ENCODE results near the gene ESAM.

DNA sequence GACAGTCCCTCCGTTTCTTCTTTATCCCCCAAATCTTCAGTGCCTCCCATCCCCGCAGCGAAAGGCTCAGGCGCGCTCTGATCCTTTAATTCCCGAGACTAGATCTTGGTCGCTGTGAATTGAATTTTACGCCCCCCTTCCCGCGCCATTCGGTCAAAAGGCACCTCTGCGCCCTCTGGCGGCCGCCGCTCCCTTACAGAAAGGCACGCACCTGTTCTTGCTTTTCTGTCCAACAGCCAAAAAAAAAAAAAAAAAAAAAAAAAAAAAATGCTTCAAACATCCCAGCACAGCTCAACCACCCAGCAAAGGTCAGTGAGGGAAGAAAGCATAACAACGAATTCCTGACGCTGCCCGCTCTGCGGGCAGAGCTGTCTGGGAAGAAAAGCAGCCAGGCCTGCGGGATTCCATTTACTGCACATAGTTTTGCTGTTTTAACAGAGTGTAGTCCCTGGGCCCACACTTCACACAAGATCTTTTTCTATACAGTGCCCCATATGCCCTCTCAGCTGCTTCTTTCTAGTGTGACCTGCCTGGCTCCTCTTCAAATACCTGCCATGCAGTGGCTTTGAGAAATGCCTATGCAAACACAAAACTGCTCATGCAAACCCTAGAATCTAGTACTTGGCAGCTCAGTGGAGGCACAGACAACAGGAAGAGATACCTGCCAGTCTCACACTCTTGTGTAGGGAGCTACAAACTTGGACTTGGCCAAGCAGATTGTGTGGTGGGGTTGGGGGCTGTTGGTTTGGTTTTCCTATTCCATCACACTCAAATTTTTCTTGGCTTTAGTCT, 1.3 kb upstream of the ESAM start:
- TF ChIP-seq, protein P1, sequence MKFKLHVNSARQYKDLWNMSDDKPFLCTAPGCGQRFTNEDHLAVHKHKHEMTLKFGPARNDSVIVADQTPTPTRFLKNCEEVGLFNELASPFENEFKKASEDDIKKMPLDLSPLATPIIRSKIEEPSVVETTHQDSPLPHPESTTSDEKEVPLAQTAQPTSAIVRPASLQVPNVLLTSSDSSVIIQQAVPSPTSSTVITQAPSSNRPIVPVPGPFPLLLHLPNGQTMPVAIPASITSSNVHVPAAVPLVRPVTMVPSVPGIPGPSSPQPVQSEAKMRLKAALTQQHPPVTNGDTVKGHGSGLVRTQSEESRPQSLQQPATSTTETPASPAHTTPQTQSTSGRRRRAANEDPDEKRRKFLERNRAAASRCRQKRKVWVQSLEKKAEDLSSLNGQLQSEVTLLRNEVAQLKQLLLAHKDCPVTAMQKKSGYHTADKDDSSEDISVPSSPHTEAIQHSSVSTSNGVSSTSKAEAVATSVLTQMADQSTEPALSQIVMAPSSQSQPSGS (IDR thresholded peaks at IDR 0.05; ENCODE audit: low read length), result no peak
- TF ChIP-seq SMAD1 (IDR thresholded peaks at IDR 0.05; ENCODE audit: low read depth, partially characterized antibody) (no peak), IKZF1 (conservative IDR thresholded peaks at IDR 0.05) (no peak), POU2F2 (IDR thresholded peaks at IDR 0.05; ENCODE audit: borderline replicate concordance, low read depth, low read length) (no peak), EZH2 (IDR thresholded peaks at IDR 0.05; ENCODE audit: borderline replicate concordance, control insufficient read depth, low read depth, low read length) (no peak), ESRRA (IDR thresholded peaks at IDR 0.05; ENCODE audit: low read length) (no peak)
- TF ChIP-seq, protein P2, sequence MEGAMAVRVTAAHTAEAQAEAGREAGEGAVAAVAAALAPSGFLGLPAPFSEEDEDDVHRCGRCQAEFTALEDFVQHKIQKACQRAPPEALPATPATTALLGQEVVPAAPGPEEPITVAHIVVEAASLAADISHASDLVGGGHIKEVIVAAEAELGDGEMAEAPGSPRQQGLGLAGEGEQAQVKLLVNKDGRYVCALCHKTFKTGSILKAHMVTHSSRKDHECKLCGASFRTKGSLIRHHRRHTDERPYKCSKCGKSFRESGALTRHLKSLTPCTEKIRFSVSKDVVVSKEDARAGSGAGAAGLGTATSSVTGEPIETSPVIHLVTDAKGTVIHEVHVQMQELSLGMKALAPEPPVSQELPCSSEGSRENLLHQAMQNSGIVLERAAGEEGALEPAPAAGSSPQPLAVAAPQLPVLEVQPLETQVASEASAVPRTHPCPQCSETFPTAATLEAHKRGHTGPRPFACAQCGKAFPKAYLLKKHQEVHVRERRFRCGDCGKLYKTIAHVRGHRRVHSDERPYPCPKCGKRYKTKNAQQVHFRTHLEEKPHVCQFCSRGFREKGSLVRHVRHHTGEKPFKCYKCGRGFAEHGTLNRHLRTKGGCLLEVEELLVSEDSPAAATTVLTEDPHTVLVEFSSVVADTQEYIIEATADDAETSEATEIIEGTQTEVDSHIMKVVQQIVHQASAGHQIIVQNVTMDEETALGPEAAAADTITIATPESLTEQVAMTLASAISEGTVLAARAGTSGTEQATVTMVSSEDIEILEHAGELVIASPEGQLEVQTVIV (IDR thresholded peaks at IDR 0.05; ENCODE audit: borderline replicate concordance, partially characterized antibody), result no peak

Data from GM12878 (cell line).